HFF-Myc (cell line): ENCODE measurements around the gene CLHC1.
A peak's percentile ranks its signal among the peaks of the same experiment; 100 is the strongest.
"Not testable (repeated sequence)": the region's sequence is repeated elsewhere in the genome, so short reads cannot be mapped to it uniquely, and the experiment has no call there.

Experiments used
- DNase-seq: peaks from one replicate; pipeline ENCODE4 v3.0.0-alpha.2; 2011; ENCODE audit warnings: low read depth; ENCODE audit errors: extremely low read depth
- H3K4me3 ChIP-seq: replicated peaks from 2 replicates; pipeline ENCODE4 v1.5.1; 2011; ENCODE audit warnings: low read depth, mild to moderate bottlenecking, control low read depth, low read length
- TF ChIP-seq, protein P1 (sequence below): IDR thresholded peaks from 2 replicates; pipeline ENCODE4 v1.5.1; 2012; ENCODE audit warnings: mild to moderate bottlenecking, low read depth, low read length, control low read depth; ENCODE audit errors: missing control alignments

Gene CLHC1

DNA sequence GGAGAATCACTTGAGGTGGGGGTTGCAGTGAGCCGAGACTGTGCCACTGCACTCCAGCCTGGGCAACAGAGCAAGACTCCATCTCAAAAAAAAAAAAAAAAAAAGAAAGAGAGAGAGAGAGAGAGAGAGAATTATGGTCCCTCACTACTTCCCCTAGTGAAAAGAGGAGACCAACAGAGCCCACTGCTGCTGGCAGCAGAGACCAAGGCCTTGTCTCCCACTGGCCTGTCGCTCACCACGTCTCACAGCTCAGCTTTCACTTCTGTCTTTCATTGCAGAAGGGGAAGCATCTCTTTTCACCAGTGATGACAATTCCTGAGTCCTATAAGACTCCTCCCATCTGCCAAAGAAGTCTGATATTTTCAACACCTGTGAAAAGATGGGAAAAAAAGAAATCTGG is 81.3 kb downstream of the CLHC1 start:
- no peak overlapping the region for H3K4me3 ChIP-seq
- DNase-seq = no peak
- TF ChIP-seq, protein P1, sequence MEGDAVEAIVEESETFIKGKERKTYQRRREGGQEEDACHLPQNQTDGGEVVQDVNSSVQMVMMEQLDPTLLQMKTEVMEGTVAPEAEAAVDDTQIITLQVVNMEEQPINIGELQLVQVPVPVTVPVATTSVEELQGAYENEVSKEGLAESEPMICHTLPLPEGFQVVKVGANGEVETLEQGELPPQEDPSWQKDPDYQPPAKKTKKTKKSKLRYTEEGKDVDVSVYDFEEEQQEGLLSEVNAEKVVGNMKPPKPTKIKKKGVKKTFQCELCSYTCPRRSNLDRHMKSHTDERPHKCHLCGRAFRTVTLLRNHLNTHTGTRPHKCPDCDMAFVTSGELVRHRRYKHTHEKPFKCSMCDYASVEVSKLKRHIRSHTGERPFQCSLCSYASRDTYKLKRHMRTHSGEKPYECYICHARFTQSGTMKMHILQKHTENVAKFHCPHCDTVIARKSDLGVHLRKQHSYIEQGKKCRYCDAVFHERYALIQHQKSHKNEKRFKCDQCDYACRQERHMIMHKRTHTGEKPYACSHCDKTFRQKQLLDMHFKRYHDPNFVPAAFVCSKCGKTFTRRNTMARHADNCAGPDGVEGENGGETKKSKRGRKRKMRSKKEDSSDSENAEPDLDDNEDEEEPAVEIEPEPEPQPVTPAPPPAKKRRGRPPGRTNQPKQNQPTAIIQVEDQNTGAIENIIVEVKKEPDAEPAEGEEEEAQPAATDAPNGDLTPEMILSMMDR = no peak

DNA sequence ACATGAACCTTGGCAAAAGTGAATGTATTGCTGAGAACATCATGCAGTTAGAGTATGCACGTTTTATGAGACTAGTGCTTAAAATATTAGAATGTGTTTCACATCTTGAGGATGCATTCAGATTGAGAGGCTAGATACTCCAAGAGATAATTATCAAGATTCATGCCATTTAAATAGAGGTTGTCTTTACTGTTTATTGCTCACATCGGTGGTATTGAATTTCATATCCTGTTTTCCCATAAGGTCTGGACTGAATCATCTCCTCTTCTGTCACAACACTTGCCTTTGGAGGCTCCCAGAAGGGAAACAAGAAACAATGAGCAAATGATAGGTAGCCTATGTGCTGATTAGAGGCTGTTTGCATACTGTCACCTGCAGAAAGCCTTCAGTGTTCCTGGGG is 83.8 kb downstream of the CLHC1 start:
- peak; percentile 75 for DNase-seq
- H3K4me3 ChIP-seq = no peak overlapping the region
- TF ChIP-seq, protein P1 = no peak

DNA sequence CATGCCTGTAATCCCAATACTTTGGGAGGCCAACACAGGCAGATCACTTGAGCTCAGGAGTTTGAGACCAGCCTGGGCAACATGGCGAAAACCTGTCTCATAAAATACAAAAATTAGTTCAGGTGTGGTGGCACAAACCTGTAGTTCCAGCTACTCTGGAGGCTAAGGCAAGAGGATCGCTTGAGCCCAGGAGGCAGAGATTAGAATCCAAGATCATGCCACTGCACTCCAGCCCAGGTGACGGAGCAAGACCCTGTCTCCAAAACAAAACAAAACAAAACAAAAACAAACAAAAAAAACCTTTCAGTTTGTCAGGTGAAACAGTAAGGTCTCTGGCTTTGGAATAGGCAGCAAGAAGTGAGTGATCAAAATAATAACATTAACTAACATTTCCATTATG is 84.6 kb downstream of the CLHC1 start:
- TF ChIP-seq, protein P1 = no peak
- no peak overlapping the region for H3K4me3 ChIP-seq
- no peak for DNase-seq

DNA sequence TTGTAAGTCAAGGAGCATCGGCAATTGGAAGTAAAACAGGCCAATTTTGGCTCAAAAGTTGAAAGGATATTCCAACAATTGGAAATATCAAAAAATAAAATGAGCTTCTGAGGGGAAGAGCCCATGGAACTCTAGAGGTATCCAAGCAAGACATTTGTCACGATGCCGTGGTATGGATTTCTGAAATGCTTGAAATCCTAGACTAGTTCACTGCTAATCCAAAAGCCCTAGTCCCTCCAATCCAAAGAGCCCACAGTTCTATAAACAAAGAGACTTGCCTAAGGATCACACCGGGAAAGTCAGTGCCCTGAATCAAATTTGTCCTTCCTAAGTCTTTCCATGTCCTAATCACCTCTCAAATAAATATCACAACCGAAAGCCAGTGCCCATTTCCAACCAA is 85.1 kb downstream of the CLHC1 start:
- no peak for DNase-seq
- no peak overlapping the region for H3K4me3 ChIP-seq

DNA sequence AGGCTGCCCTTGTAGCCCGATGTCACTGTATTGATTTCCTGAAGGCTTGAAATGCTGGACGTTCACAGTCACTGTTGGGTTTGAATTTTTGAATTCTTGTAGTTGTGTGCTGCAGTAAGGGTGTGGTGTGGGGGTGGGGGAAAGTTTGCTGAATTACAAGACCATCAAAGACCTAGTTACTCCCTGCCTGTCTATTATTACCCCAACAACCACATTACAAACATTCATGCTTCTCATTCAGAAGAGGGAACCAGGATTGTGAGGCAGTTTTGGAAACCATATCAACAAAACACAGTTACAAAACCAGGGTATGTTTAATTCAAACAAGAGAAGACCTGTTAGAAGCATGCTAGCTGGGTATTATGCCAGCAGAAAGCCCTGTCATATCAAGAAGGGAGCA is 85.8 kb downstream of the CLHC1 start:
- no peak overlapping the region for H3K4me3 ChIP-seq
- TF ChIP-seq, protein P1 = no peak
- no peak for DNase-seq

More for the DNA sequence above, 85.1 kb downstream of the CLHC1 start:
- TF ChIP-seq, protein P1 = no peak

DNA sequence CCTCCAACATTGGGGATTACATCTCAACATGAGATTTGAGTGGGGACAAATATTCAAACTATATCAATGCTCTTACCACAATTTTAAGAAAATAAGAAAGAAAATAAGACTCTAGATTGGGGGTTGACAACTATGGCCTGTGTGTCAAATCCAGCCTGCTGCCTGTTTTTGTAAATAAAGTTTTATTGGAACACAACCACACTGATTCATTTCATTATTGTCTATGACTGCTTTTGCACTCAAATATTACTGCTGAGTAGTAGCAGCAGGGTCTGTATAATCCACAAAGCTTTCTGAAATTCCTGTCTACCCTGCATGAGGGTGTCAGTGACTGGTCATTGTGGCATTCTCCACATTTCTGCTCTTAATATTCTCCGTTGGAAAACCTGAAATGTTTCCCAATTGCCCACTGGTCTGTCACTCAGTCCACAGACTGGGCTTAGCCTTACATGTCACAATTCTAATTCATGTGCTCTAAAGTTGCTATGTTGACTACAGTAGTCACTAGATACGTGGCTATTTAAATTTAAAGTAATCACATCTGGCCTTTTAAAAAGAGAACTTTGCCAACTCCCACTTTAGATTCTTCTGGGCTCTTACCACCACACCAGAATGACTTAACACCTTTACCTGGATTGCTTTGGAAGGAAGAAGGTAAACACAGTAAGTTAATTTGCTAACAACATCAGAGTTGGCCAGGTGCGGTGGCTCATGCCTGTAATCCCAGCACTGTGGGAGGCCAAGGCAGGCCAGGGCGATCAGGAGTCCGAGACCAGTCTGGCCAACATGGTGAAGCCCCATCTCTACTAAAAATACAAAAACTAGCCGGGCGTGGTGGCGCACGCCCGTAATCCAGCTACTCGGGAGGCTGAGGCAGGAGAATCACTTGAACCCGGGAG is 86.9 kb downstream of the CLHC1 start:
- no peak overlapping the region for H3K4me3 ChIP-seq
- TF ChIP-seq, protein P1 = no peak
- DNase-seq = no peak

DNA sequence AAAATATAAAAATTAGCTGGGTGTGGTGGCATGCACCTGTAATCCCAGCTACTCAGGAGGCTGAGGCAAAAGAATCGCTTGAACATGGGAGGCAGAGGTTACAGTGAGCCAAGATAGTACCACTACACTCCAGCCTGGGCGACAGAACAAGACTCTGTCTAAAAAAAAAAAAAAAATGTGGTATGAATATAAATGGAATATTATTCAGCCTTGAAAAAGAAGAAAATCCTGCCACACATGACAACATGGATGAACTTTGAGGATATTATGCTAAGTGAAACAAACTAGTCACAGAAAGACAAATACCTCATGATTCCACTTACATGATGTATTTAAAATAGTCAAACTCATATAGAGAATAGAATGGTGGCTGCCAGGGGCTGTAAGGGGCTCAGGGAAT is 88.4 kb downstream of the CLHC1 start:
- not testable (repeated sequence) for H3K4me3 ChIP-seq, DNase-seq
